Panc1 (cell line): ENCODE data around the gene INSYN2B. TPM values are rescaled to one million over a fixed set of nuclear protein-coding genes. Genes with fewer than 3 reads are reported as not detected.

Experiments
- ATAC-seq: fragments of 200-7000 bp; cut with Tn5 transposase; 2 replicates; pipeline ENCODE4 v1.9.1; 2020; ENCODE audit warnings: mild to moderate bottlenecking, moderate library complexity
- BruUV-seq: library from RNA; stranded (reverse); fragments of 400-500 nt; replicated peaks from 2 replicates; lab custom pipeline; 2021; lab: Mats Ljungman, UMichigan
- CTCF ChIA-PET: fragments of 300-600 bp; sonication (Branson Sonifier 250); formaldehyde crosslinking; loops from one replicate; lab custom pipeline; 2022; ENCODE audit warnings: antibody characterized with exemption; lab: Charles Lee
- POLR2A ChIA-PET: fragments of 300-600 bp; sonication (Branson Sonifier 250); formaldehyde crosslinking; loops from one replicate; lab custom pipeline; 2022; ENCODE audit warnings: antibody characterized with exemption; lab: Charles Lee
- DNase-seq: peaks from one replicate; pipeline ENCODE4 v3.0.0-alpha.2; 2010; ENCODE audit warnings: low read depth, low spot score
- H3K27ac ChIP-seq: 2 replicates; pipeline ENCODE4 v1.5.1; 2011; ENCODE audit warnings: mild to moderate bottlenecking, low read length, inconsistent platforms
- H3K27me3 ChIP-seq: fragments of 200-500 bp; sonication (Bioruptor generic); 2 replicates; pipeline ENCODE4 v1.6.0; 2014; ENCODE audit warnings: low read length, inconsistent platforms; ENCODE audit not compliant: control insufficient read depth, insufficient read depth
- H3K36me3 ChIP-seq: fragments of 200-500 bp; sonication (Bioruptor generic); 2 replicates; pipeline ENCODE4 v1.5.1; 2014; ENCODE audit warnings: inconsistent platforms, mild to moderate bottlenecking, low read length, moderate library complexity; ENCODE audit not compliant: control insufficient read depth, insufficient read depth
- H3K4me1 ChIP-seq: 2 replicates; pipeline ENCODE4 v1.5.1; 2011; ENCODE audit warnings: inconsistent platforms, mild to moderate bottlenecking, low read length, moderate library complexity; ENCODE audit not compliant: control insufficient read depth, insufficient read depth
- H3K4me3 ChIP-seq, 2 experiments: 2 replicates each; pipeline ENCODE4 v1.5.1; 2011 to 2012; ENCODE audit warnings: low read depth in 2 of 2, low read length in 2 of 2, mild to moderate bottlenecking in 2 of 2, inconsistent platforms in 1 of 2, moderate library complexity in 1 of 2
- H3K9me3 ChIP-seq: fragments of 200-500 bp; sonication (Bioruptor generic); 2 replicates; pipeline ENCODE4 v1.5.1; 2014; ENCODE audit warnings: low read depth, mild to moderate bottlenecking, inconsistent platforms, low read length, moderate library complexity; ENCODE audit not compliant: control insufficient read depth, insufficient read depth
- CTCF ChIP-seq: fragments of 450-650 bp; IDR thresholded peaks from 2 replicates; pipeline ENCODE4 v1.5.1; 2017; ENCODE audit warnings: mild to moderate bottlenecking
- POLR2AphosphoS5 ChIP-seq: IDR thresholded peaks from 2 replicates; pipeline ENCODE4 v1.6.1; 2012; ENCODE audit warnings: mild to moderate bottlenecking, low read depth, low read length, moderate library complexity
- REST ChIP-seq, 2 experiments: IDR thresholded peaks; 2 replicates each; pipeline ENCODE4 v1.6.1; 2011 to 2012; ENCODE audit warnings: low read depth in 2 of 2, control low read depth in 1 of 2, low read length in 1 of 2, mild to moderate bottlenecking in 1 of 2, moderate library complexity in 1 of 2; ENCODE audit not compliant: insufficient read depth in 1 of 2
- SIN3A ChIP-seq: IDR thresholded peaks from 2 replicates; pipeline ENCODE4 v1.6.1; 2012; ENCODE audit warnings: low read depth, mild to moderate bottlenecking, low read length, moderate library complexity, borderline replicate concordance; ENCODE audit not compliant: insufficient read depth
- TCF7L2 ChIP-seq: IDR thresholded peaks from 2 replicates; pipeline ENCODE4 v1.6.1; 2011; ENCODE audit warnings: mild to moderate bottlenecking, low read depth, low read length, inconsistent platforms
- in situ Hi-C: cut with HindIII; loops from 2 replicates; pipeline ENCODE4 v1.10.0; 2016; ENCODE audit warnings: low sequenced_read_pairs, low pct_unique_long_range_greater_than_20kb
- intact Hi-C: fragments of 100-400 bp; cut with micrococcal nuclease; formaldehyde crosslinking; loops from one replicate; pipeline ENCODE4 v1.10.0; 2022; ENCODE audit not compliant: unreplicated experiment
- total RNA-seq: library from RNA; stranded (reverse); gene quantifications from one replicate; pipeline ENCODE4 v1.2.1, GENCODE V29; 2021; ENCODE audit not compliant: unreplicated experiment

The INSYN2B gene
- total RNA-seq, 1 experiment from 2014 or later, result 0.28 TPM

- Histone ChIP-seq H3K36me3 (no peaks in the 10 kb centered on the region), H3K4me3 (no peak overlapping the region), H3K9me3 (no peaks in the 10 kb centered on the region), H3K27ac (no peak overlapping the region), H3K27me3 (no peaks in the 10 kb centered on the region), H3K4me1 (no peaks in the 10 kb centered on the region)
- ChIA-PET POLR2A (no interaction called here), CTCF (no interaction called here)
- DNase-seq (no peak), ATAC-seq (no peak)
- no TSS peak for BruUV-seq
- in situ Hi-C loops (no loop called here), intact Hi-C loops (no loop called here)
- TF ChIP-seq POLR2AphosphoS5, result no peak
- no peak for TF ChIP-seq REST (IDR thresholded peaks at IDR 0.05; ENCODE audit: insufficient read depth in 1 of 2, low read depth in 2 of 2, low read length in 1 of 2)
- TF ChIP-seq CTCF, result no peak
- no peak for TF ChIP-seq TCF7L2
- no peak for TF ChIP-seq SIN3A
Measured at GRCh38 chr5:169922474-169922873, 57.8 kb downstream of the INSYN2B start.

GRCh38 chr5:169921949-169922348, 58.3 kb downstream of the INSYN2B start:
- ChIA-PET POLR2A (no interaction called here), CTCF (no interaction called here)
- TF ChIP-seq CTCF, result no peak
- TF ChIP-seq TCF7L2, result no peak
- TF ChIP-seq POLR2AphosphoS5, result no peak
- no peak for TF ChIP-seq REST (IDR thresholded peaks at IDR 0.05; ENCODE audit: insufficient read depth in 1 of 2, low read depth in 2 of 2, low read length in 1 of 2)
- no peak for TF ChIP-seq SIN3A
- no peaks in the 10 kb centered on the region for H3K4me1 ChIP-seq
- H3K4me3 ChIP-seq, result no peak overlapping the region
- H3K27ac ChIP-seq, result no peak overlapping the region
- no peak for ATAC-seq
- H3K36me3 ChIP-seq, result no peaks in the 10 kb centered on the region
- DNase-seq, result no peak
- intact Hi-C loops, result no loop called here
- no peaks in the 10 kb centered on the region for H3K27me3 ChIP-seq
- H3K9me3 ChIP-seq, result no peaks in the 10 kb centered on the region
- no TSS peak for BruUV-seq
- in situ Hi-C loops, result no loop called here
